Measurements from ENCODE around the gene UNK. TPM values are rescaled to one million over a fixed set of nuclear protein-coding genes. Genes with fewer than 3 reads are reported as not detected.
A peak's percentile ranks its signal among the peaks of the same experiment; 100 is the strongest.

Gene UNK
- total RNA-seq, 1 experiment from 2014 or later = 51.4 TPM

- no peak for DNase-seq
- Histone ChIP-seq H3K27me3 (no peaks in the 10 kb centered on the region), H3K27ac (no peak overlapping the region), H3K9me3 (replicated peaks) (no peaks in the 10 kb centered on the region), H3K4me1 (peaks cover 11% of the 10 kb centered on the region; the same call in 1 of the 2 replicates), H3K4me3 (no peak overlapping the region), H3K36me3 (peaks cover 34% of the 10 kb centered on the region)
Observed at GRCh38 chr17:75823257-75824041, 38.8 kb downstream of the UNK start.

GRCh38 chr17:75824050-75824552 is 39.5 kb downstream of the UNK start:
- Histone ChIP-seq H3K9me3 (replicated peaks) (no peaks in the 10 kb centered on the region), H3K4me3 (no peak overlapping the region), H3K27ac (no peak overlapping the region), H3K27me3 (no peaks in the 10 kb centered on the region), H3K36me3 (peaks cover 29% of the 10 kb centered on the region), H3K4me1 (peaks cover 11% of the 10 kb centered on the region; the same call in 1 of the 2 replicates)
- no peak for DNase-seq

- H3K4me3 ChIP-seq = no peak overlapping the region
- no peaks in the 10 kb centered on the region for H3K9me3 ChIP-seq (replicated peaks)
- DNase-seq = no peak
- no peak overlapping the region for H3K27ac ChIP-seq
- H3K27me3 ChIP-seq = no peaks in the 10 kb centered on the region
- H3K4me1 ChIP-seq = peaks cover 11% of the 10 kb centered on the region; the same call in 1 of the 2 replicates
- H3K36me3 ChIP-seq = peaks cover 26% of the 10 kb centered on the region
Observed at GRCh38 chr17:75824666-75825065, 40.1 kb downstream of the UNK start.

GRCh38 chr17:75825149-75825552 is 40.5 kb downstream of the UNK start:
- Histone ChIP-seq H3K36me3 (peaks cover 21% of the 10 kb centered on the region), H3K27ac (no peak overlapping the region)

GRCh38 chr17:75825748-75826370 is 41.3 kb downstream of the UNK start:
- Histone ChIP-seq H3K9me3 (replicated peaks) (no peaks in the 10 kb centered on the region), H3K4me1 (peaks cover 11% of the 10 kb centered on the region; the same call in 1 of the 2 replicates), H3K27ac (no peak overlapping the region), H3K36me3 (peaks cover 14% of the 10 kb centered on the region; the same call in 1 of the 2 replicates), H3K4me3 (no peak overlapping the region), H3K27me3 (no peaks in the 10 kb centered on the region)
- no peak for DNase-seq

More at GRCh38 chr17:75825149-75825552, 40.5 kb downstream of the UNK start:
- Histone ChIP-seq H3K4me1 (peaks cover 11% of the 10 kb centered on the region; the same call in 1 of the 2 replicates), H3K4me3 (no peak overlapping the region), H3K9me3 (replicated peaks) (no peaks in the 10 kb centered on the region), H3K27me3 (no peaks in the 10 kb centered on the region)
- DNase-seq = no peak

- Histone ChIP-seq H3K27me3 (no peaks in the 10 kb centered on the region), H3K4me1 (peaks cover 11% of the 10 kb centered on the region; the same call in 1 of the 2 replicates), H3K27ac (no peak overlapping the region; the same call in 1 of the 2 replicates), H3K36me3 (peaks cover 10% of the 10 kb centered on the region; the same call in 1 of the 2 replicates), H3K4me3 (no peak overlapping the region), H3K9me3 (replicated peaks) (no peaks in the 10 kb centered on the region)
- DNase-seq = peak in 1 of 2 experiments; percentile 26
Observed at GRCh38 chr17:75826561-75827307, 42.1 kb downstream of the UNK start.

GRCh38 chr17:75827308-75828075 is 42.9 kb downstream of the UNK start:
- Histone ChIP-seq H3K36me3 (peaks cover 5% of the 10 kb centered on the region; the same call in 1 of the 2 replicates), H3K4me3 (peak overlapping the region; percentile 19; the same call in 1 of the 2 replicates), H3K4me1 (peaks cover 13% of the 10 kb centered on the region; the same call in 1 of the 2 replicates), H3K27ac (no peak overlapping the region; the same call in 1 of the 2 replicates), H3K9me3 (replicated peaks) (no peaks in the 10 kb centered on the region), H3K27me3 (no peaks in the 10 kb centered on the region)
- DNase-seq = peak; percentile 75 to 82

- H3K27me3 ChIP-seq = no peaks in the 10 kb centered on the region
- no peak overlapping the region; the same call in 1 of the 2 replicates for H3K4me3 ChIP-seq
- H3K27ac ChIP-seq = no peak overlapping the region
- no peak for DNase-seq
- H3K36me3 ChIP-seq = peaks cover 5% of the 10 kb centered on the region; the same call in 1 of the 2 replicates
- H3K4me1 ChIP-seq = peaks cover 13% of the 10 kb centered on the region; the same call in 1 of the 2 replicates
- no peaks in the 10 kb centered on the region for H3K9me3 ChIP-seq (replicated peaks)
Observed at GRCh38 chr17:75828076-75828400, 43.4 kb downstream of the UNK start.

DNA sequence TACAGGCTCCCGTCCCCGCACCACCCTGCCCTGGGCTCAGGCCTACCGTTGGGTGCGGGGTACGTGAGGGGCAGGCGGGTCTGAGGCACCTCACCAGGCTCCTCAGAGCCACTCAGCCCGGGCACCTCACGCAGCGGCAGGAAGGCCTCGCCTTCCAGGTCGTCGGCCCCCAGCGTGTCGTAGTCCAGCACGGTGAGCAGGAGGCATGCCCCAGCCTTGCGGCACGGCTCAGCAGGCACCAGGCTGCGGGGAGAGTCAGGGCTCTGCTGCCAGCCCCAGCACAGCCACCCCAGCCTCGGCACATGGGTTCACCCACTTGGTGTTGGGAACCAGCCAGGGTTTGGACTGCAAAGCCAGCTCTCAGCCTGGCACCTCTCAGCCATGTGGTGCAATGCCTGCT is 44.1 kb downstream of the UNK start:
- no peaks in the 10 kb centered on the region for H3K9me3 ChIP-seq (replicated peaks)
- peaks cover 5% of the 10 kb centered on the region; the same call in 1 of the 2 replicates for H3K36me3 ChIP-seq
- no peak overlapping the region for H3K4me3 ChIP-seq
- peaks cover 13% of the 10 kb centered on the region; the same call in 1 of the 2 replicates for H3K4me1 ChIP-seq
- no peak for DNase-seq
- no peaks in the 10 kb centered on the region for H3K27me3 ChIP-seq
- no peak overlapping the region for H3K27ac ChIP-seq

- no peaks in the 10 kb centered on the region for H3K27me3 ChIP-seq
- peaks cover 19% of the 10 kb centered on the region; the same call in 1 of the 2 replicates for H3K4me1 ChIP-seq
- no peaks in the 10 kb centered on the region for H3K9me3 ChIP-seq (replicated peaks)
- no peak overlapping the region for H3K4me3 ChIP-seq
- no peak for DNase-seq
- peaks cover 5% of the 10 kb centered on the region; the same call in 1 of the 2 replicates for H3K36me3 ChIP-seq
- H3K27ac ChIP-seq = no peak overlapping the region
Observed at GRCh38 chr17:75829747-75830146, 45.1 kb downstream of the UNK start.

- no peak overlapping the region for H3K27ac ChIP-seq
- DNase-seq = peak; percentile 47 to 54
- H3K36me3 ChIP-seq = peaks cover 5% of the 10 kb centered on the region; the same call in 1 of the 2 replicates
- H3K4me1 ChIP-seq = peaks cover 23% of the 10 kb centered on the region; the same call in 1 of the 2 replicates
- H3K9me3 ChIP-seq (replicated peaks) = no peaks in the 10 kb centered on the region
- H3K27me3 ChIP-seq = no peaks in the 10 kb centered on the region
- H3K4me3 ChIP-seq = no peak overlapping the region
Observed at GRCh38 chr17:75830164-75831031, 45.8 kb downstream of the UNK start.

DNA sequence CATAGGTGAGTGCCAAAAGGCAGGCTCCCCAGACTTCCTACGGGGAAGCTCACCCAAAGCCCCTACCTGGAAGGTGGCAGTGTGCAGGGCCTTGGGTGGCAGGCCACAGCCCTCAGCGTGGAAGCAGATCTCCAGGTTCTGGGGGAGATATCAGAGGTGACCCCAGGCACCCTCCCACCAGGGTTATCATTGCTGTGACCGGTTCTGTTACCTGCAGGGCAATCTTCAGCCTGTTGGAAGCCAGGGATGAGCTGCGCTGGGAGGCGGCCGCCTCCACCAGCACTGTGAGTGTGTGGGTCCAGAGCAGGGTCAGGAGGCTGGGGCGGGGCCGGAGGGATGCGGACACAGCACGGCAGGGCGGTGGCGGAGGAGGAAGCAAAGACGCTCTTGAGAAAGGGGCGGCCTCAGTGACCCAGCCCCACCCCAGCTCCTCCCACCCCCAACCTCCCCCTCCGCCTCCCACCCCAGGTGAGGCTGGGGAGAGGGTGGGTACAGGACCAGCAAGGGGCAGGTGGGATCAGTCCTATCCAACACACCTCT is 46.5 kb downstream of the UNK start:
- DNase-seq = no peak
- Histone ChIP-seq H3K27me3 (no peaks in the 10 kb centered on the region), H3K4me3 (no peak overlapping the region), H3K27ac (no peak overlapping the region), H3K9me3 (replicated peaks) (no peaks in the 10 kb centered on the region), H3K4me1 (peaks cover 23% of the 10 kb centered on the region; the same call in 1 of the 2 replicates), H3K36me3 (no peaks in the 10 kb centered on the region; the same call in 1 of the 2 replicates)

Data from SJCRH30 (cell line).